Measurements from ENCODE around the gene DPEP1.
"Not testable (repeated sequence)": the region's sequence is repeated elsewhere in the genome, so short reads cannot be mapped to it uniquely, and the experiment has no call there.

DPEP1 gene

DNA sequence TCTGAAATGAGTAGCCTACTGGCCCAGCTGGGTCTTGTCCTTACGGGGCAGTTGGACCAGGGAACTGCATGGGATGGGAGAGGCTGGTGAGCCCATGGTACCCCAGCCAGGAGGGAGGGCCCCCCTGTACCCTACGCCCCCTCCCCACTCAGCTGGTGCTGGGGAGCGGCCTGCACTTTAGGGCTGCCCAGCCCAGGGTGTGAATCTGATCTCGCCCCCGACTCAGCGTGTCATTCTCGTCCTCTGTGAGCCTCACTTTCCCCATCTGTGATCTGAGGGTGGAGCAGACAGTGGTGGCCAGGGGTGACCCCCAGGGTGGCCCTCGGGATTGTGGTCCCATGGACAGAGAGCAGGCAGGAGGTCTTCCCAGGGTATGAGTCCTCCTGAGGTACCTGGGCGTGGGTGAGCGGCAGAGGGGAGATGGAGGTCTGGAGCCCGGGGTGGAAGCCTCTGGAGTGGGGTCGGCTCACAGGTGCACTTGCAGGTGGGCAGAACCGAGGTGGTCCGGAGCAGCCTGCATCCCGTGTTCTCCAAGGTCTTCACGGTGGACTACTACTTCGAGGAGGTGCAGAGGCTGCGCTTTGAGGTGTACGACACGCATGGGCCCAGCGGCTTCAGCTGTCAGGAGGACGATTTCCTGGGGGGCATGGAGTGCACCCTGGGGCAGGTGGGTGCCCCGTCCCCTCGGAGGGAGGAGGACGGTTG is 36.2 kb upstream of the DPEP1 start:
- no peak for DNase-seq

DNA sequence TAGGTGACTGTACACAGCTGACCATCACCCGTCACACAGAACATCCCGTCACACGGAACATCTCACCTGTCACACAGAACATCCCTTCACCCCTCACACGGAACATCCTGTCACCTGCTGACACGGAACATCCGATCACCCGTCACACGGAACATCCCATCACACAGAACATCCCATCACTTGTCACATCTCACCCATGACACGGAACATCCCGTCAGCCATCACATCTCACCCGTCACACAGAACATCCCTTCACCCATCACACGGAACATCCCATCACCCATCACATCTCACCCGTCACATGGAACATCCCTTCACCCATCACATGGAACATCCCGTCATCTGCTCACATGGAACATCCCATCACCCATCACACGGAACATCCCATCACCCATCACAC is 34.1 kb upstream of the DPEP1 start:
- DNase-seq: no peak

DNA sequence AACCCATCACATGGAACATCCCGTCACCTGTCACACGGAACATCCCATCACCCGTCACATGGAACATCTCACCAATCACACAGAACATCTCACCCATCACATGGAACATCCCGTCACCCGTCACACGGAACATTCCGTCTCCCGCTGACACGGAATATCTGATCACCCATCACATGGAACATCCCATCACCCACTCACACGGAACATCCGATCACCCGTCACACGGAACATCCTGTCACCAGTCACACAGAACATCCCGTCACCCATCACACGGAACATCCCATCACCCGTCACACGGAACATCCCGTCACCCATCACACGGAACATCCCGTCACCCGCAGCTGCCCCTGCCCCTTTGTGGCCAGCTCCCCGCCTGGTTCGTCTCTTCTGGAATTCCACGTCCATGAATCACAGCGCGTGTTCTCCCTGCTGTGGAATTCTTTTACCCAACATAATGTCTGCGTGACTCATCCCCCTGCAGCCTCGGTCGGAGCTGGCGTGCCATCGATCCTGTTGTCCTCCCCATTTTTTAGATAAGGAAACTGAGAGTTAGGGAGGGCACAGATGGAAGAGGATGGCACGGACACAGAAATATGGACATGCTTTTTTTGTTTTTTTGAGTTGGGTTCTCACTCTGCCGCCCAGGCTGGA is 32.3 kb upstream of the DPEP1 start:
- no peak for DNase-seq

DNA sequence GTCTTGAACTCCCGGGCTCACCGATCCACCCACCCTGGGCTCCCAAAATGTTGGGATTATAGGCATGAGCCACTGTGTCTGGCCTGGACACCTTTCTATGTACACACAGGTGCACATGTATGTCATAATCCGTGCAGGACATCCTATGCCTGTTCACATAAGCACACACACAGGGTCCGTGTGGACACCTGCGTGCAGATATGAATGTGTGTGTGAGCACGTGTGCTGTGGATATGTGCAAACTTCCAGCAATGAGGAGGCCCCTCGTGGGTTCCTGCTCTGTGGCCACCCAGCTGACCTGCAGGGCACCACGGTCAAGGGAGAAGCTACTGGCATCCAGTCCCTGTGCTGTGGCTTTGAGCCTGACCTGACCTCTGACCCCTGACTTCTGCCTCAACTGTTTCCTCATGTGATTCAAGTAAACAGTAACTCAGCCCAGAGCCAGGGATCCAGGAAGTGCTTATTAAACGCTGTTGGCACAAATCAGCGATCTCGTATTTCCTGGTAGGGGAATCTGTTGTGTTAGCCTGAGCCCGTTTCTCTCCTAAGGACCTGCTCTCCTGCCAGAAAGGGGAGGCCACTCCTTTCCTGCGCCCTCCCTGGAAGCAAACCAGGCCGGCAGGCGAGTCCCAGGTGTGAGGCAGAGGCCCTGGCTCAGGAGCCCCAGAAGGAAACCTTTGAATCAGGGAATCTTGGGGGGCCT is 31.4 kb upstream of the DPEP1 start:
- DNase-seq: no peak

DNA sequence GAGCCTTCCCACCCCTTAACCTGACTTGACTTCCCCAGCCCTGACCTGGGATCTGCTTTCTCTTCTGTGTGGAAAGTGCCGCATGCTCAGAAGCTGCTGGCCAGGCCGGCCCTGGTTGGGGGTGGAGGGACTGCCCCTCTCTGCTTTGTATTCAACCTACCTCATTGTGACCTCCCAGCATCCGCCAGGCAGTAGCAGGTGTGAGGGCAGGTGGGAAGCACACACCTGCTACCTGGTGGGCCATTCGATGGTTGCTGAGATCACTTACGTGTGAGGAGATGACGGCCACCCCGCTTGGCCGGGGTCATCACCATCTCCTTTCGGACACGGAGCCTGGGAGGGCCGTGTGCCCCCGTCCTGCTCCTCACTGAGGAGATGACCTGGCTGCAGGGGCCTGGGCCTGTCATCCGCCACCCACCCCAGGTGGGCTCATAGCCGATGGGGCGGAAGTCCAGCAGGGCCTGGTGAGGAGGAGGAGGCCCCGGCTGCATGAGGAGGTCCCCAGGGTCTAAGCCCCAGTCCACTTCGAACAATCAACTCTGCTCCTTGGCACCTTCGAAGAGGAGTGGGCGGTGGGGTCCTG is 30.7 kb upstream of the DPEP1 start:
- DNase-seq: no peak

DNA sequence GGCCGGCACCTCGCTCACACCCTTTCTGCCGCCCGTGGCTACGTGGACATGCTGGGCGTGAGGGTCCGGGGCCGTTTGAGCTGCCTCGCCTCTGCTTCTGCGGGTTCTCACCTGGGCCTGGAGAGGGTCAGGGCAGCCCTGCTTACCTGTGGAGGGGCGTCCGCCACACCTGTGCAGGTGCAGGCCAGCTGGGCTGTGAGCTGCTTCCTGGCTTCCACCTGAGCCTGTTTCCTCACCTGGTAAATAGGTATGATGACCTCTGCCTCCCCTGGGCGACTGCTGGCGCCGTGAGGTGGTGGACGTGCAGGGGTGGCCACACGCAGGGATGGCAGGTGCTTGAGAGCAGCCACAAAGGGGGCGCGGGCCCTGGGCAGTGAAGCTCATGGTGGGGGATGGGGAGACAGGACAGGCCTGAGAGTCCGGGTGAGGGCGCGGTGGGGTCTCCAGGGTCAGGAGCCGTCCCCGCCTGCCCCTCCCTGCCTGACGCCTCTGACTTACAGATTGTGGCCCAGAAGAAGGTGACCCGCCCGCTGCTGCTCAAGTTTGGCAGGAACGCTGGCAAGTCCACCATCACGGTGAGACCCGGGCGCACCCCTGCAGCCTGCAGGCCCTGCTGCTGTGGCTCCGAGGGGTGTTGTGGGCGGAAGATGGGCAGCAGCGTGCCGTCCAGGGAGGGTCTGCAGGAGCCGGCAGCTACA is 30.1 kb upstream of the DPEP1 start:
- DNase-seq: no peak

DNA sequence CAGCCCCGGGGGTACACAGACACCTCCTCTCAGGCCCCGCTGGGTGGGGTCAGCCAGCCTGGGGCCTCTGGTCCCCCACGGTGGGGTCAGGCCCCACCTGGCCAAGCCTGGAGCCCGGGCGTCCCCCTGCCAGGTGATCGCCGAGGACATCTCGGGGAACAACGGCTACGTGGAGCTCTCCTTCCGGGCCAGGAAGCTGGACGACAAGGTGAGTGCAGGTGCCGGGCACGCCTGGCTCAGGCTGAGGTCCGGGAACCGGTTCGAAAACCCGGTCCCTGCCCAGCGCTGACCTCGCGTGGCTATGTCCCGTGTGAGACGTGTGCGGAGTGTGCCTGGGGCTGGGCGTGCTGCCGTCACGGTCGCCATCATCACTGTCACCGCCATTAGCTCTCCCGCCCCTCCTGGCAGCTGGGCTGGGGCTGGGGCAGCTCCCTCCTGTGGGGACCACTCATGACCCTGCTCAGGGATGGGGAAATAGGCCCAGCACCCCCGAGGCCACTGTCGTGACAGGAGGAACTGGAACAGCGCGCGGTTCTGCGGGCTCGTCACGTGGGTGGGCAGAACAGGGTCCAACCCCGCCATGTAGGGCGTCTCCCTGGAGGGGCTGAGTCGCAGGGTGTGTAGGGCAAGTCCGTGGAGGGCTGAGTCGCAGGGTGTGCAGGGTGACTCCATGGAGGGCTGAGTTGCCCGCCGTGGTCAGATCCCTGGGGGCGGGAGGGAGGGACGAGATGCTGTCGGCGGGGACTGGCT is 29.4 kb upstream of the DPEP1 start:
- no peak for DNase-seq

DNA sequence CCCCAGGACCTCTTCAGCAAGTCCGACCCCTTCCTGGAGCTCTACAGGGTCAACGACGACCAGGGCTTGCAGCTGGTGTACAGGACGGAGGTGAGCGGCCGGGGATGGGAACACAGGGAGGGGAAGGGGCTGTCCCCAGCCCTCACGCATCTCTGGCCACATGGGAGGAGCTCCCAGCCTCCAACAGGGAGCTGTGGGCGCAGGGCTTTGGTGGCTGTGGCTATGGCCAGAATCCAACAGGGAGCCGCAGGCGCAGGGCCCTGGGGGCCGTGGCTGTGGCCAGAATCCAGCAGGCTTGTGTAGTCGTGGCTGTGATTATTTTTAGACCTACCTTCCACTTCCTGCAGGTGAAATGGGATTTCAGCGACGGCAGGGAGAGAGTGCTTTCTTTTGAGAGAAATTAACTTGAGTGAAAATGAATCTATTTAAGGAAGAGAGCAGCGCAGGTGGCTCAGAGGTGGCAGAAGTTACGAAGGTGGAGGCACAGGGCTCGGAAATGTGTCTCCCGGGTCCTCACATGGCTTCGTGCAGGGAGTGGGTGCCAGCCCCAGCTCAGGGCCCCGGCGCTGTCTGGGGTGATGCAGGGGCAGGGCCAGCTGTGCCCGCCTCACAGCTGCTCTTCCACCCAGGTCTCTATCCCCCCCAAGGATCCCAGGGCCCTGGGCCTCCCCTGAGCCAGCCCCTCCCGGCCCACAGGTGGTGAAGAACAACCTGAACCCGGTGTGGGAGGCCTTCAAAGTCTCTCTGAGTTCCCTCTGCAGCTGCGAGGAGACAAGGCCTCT is 28.5 kb upstream of the DPEP1 start:
- no peak for DNase-seq

DNA sequence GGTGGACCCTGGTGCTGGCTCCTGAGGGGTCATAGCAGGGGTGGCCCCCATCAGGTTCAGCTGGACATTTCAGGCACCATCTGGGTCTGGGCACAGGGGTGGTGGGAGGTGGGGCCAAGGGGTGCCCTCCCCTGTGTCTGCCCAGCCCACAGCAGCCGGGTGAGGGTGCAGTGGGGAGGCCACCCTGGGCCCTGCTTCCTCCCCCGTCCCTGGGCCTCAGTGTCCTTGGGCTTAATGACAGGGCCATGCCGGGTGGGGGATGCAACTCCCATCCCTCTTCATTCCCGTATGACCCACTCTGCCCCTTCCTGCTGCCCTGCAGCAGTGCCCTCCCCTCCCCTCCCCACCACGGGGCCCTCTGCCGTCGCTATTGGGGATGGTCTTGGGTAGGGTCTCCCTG is 27.2 kb upstream of the DPEP1 start:
- DNase-seq: no peak

DNA sequence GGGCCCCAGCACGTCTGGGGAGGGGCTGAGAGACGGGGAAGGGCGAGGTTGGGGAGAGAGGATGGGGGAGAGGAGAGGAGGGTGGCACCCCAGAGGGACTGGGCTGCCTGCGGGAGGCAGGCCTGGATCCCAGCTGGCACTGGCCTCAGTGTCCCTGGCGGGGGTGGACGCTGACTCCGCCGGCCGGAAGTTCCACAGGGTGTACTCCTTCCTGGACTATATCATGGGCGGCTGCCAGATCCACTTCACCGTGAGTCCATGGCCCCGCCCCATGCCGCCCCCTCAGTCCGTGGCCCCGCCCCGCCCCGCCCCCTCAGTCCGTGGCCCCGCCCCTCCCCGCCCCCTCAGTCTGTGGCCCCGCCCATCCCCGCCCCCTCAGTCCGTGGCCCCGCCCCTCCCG is 26.6 kb upstream of the DPEP1 start:
- no peak for DNase-seq

DNA sequence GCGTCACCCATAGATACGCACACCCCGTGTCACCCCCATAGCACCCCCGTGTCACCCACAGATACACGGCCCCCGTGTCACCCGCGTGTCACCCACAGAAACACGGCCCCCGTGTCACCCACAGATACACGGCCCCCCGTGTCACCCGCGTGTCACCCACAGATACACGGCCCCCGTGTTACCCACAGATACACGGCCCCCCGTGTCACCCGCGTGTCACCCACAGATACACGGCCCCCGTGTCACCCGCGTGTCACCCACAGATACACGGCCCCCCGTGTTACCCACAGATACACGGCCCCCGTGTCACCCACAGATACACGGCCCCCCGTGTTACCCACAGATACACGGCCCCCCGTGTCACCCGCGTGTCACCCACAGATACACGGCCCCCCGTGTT is 25.8 kb upstream of the DPEP1 start:
- not testable (repeated sequence) for DNase-seq

DNA sequence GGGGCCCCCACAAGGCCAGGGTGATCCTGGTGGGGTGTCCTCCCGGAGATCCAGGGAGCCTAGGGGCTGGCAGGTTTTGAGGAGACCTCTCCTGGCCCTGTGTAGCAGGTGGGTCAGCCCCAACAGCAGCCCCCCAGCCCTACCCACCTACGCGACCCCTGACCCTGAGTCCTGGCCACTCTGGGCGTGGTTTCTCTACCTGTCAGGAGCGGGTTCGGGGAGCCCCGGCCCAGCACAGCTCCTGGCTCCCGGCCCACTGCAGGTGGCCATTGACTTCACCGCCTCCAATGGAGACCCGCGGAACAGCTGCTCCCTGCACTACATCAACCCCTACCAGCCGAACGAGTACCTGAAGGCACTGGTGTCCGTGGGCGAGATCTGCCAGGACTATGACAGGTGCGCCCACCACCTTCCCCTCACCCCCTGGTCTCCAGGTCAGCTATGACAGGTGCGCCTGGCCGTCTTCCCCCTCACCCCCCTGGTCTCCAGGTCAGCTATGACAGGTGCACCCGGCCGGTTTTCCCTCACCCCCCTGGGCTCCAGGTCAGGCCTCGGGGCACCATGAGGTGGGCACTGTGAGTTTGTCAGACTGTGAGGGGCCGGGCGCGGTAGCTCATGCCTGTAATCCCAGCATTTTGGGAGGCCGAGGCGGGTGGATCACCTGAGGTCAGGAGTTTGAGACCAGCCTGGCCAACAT is 24.9 kb upstream of the DPEP1 start:
- DNase-seq: no peak

DNA sequence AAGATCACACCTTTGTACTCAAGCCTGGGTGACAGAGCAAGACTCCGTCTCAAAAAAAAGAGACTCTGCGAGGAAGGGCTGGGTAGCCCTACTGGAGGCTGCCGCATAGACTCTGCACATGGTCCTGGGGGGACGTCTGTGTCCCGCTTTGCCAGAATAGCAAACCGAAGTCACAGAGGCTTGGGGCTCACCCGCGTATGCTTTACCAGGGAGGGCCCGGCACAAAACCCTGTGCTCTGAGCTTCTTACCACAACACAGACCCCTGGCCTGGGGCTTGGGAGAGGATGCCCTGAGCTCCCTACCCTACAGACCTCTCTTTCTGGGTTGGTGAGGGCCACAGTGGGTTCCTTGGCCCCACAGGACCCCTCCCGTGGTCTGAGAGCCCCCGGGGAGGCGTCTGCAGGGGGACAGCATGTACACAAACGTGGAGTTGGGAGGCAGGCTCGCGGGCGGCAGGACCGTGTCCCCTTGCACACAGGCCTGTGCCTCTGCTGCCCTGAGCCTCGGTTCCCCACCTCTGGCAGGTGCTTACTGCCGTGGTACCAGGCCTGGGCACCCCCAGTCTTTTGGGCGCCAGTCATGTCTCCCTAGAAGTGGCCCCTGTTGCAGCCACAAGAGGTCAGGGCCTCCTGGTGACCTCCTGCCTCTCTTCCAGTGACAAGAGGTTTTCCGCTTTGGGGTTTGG is 24.1 kb upstream of the DPEP1 start:
- DNase-seq: no peak

DNA sequence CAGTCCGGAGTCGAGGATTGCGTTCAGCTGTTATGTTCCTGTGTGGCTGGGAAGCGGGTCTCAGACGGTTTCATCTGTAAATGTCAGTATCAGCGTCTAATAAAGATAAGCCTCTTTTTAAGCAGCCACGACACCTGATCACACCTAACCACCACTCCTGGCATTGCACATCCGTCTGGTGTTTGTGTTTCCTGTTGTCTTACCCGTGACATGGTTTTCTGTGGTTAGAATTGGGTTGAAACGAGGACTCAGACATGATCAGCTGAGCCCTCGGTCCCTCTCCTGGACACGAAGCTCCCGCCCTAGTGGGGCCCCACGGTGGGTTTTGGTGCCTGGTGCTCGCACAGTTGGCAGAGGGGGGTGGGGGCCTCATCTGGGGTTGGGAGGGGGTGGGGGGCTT is 19.6 kb upstream of the DPEP1 start:
- DNase-seq: peak; percentile 49

DNA sequence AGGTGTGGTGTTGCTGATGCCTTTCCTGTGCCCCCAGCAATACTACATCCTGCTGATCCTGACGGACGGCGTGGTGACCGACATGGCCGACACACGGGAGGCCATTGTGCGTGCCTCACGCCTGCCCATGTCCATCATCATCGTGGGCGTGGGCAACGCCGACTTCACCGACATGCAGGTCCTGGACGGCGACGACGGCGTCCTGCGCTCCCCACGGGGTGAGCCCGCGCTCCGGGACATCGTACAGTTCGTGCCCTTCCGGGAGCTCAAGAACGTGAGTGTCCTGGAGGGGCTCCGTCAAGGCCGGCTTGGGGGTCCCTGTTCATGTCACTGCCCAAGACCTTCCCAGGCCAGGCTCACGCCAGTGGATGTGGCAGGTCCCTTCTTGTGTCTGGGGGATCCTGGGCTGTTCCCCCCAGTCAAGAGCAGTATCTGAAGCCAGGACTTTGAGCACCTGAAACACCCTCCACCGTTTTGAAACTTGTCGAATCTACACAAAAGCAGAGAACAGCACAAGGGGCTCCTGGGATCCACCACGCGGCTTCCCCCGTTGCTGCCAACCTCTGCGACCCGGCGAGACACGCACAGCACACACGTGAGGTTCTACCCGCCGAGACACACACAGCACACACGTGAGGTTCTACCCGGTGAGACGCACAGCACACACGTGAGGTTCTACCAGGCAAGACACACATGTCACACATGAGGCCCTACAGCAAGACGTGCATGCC is 17.9 kb upstream of the DPEP1 start:
- no peak for DNase-seq

DNA sequence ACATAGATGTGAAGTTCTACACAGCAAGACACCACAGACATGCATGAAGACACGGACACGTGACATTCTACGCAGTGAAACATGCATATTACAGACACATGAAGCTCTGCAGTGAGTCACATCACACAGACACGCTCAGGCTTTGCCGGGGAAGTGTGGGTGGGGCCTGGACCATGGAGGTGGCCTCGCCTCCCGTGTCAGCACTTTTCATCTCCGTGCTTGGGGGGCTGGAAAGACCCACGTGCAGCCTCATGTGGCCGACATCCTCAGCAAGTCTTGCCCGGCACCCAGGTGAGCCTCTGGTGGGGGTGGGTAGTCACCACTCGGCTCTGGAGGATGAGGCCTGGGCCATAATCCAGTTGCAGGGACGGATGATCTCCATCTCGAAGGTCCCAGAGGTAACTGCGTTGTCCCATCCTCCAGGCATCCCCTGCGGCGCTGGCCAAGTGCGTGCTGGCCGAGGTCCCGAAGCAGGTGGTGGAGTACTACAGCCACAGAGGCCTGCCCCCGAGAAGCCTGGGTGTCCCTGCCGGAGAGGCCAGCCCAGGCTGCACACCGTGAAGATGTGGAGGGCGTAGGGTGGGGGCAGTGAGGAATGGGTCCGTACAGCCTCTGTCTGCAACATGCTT is 17.3 kb upstream of the DPEP1 start:
- no peak for DNase-seq

DNA sequence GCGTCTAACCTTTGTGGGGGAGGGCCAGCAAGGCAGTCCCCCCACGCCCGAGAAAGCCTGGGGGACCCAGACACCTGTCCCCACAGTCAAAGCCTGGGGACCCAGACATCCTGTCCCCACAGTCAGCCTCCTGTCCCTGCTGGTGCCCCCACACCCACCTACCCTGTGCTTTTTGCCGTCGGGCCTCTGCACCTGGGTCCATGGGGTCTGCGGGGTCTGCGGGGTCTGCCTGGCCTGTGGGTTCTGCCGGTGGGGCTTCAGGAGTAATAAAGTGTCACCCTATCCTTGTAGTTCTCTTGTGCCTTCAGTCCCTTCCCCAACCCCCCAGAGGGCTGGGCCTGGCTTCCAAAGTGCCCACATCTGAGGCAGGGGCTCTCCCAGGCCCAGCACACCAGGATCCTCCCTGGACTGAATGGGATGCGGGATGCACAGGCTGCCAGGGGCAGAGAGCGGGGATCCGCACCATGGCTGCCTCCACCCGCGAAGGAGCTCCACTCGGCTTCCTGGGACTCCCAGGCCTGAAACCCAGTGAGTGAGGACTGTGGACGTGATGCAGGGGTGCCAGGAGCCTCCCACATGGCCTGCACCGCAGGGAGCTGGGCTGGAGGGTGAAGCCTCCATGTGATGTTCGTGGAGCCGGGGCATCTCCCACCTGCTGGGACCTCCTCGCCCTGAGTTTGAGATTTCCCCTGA is 16.3 kb upstream of the DPEP1 start:
- no peak for DNase-seq

DNA sequence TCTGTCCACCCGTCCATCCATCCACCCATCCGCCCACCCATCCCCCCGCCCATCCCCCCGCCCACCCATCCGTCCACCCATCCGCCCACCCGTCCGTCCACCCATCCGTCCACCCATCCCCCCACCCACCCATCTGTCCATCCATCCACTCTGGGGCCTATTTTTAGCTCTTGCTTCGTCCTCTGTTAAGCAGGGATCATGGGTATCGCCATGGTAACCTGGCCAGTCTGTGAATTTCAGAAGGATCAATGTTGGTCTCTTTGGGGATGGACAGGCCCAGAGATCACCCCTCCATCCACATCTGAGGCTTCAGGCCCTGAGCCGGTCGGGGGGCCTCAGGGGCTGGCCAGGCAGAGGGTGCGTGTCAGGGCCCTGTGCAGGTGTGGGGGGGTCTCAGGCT is 15.2 kb upstream of the DPEP1 start:
- DNase-seq: peak; percentile 27

DNA sequence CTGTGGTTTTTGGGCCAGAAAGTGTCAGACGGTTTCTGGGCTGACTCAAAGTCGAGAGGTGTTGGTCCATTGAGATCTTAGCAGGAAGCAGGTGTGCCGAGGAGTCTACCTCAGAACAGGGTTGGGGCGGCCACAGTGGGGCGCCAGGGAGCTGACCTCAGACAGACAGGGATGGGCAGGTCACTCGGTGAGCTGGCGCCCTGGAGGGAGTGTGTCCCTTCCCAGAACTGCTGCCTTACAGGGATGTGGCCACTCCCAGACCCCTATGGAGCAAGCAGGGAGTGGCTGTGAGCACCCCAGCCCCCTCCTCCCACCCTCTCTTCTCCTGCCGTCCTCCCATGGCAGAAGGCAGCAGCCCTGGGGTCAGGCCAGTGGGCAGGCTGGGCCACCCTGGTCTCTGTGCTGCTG is 14.0 kb upstream of the DPEP1 start:
- DNase-seq: peak; percentile 49
